GM12878 (cell line): ENCODE data around the gene SOX5. TPM values are rescaled to one million over a fixed set of nuclear protein-coding genes. Genes with fewer than 3 reads are reported as not detected.

Experiments
- ATAC-seq: fragments of 200-7000 bp; cut with Tn5 transposase; 3 replicates; pipeline ENCODE4 v1.9.1; 2020; ENCODE audit warnings: mild to moderate bottlenecking, moderate library complexity
- BruUV-seq: library from RNA; stranded (reverse); fragments of 400-500 nt; replicated peaks from 2 replicates; lab custom pipeline; 2021; lab: Mats Ljungman, UMichigan
- CTCF ChIA-PET: fragments of 300-600 bp; sonication (Branson Sonifier 250); formaldehyde crosslinking; extraction: SDS; loops from one replicate; lab custom pipeline; 2021; ENCODE audit warnings: inconsistent platforms; lab: Yijun Ruan, JAX
- POLR2A ChIA-PET: fragments of 350-600 bp; formaldehyde crosslinking; extraction: SDS; loops from one replicate; lab custom pipeline; 2021; ENCODE audit warnings: inconsistent platforms; lab: Charles Lee
- RAD21 ChIA-PET: fragments of 300-600 bp; sonication (Branson Sonifier 250); formaldehyde crosslinking; loops from one replicate; lab custom pipeline; 2023; ENCODE audit warnings: antibody characterized with exemption; ENCODE audit not compliant: unreplicated experiment; lab: Charles Lee
- SMC1A ChIA-PET: fragments of 300-600 bp; sonication (Branson Sonifier 250); formaldehyde crosslinking; loops from one replicate; lab custom pipeline; 2023; ENCODE audit not compliant: unreplicated experiment, uncharacterized antibody; lab: Charles Lee
- DNase-seq: peaks from one replicate; pipeline ENCODE4 v3.0.0-alpha.2; 2011; ENCODE audit warnings: low read depth, low spot score
- FAIRE-seq: peaks from 3 replicates; lab custom pipeline; 2011; peaks lifted over from hg19 to GRCh38; lab: Jason Lieb, UNC
- H2AFZ ChIP-seq: 2 replicates; pipeline ENCODE4 v1.6.0; 2011; ENCODE audit warnings: low read depth, low read length, control low read depth; ENCODE audit not compliant: control insufficient read depth
- H3K27ac ChIP-seq: 2 replicates; pipeline ENCODE4 v1.5.1; 2011; ENCODE audit warnings: control low read depth; ENCODE audit not compliant: control insufficient read depth, insufficient read depth
- H3K27me3 ChIP-seq, 2 experiments: replicated peaks in 1 of 2; 2 replicates each; pipeline versions ENCODE4 v1.6.0 to v1.6.1; 2011; ENCODE audit warnings: low read length in 1 of 2; ENCODE audit not compliant: control insufficient read depth in 2 of 2, insufficient read depth in 2 of 2
- H3K36me3 ChIP-seq, 2 experiments: 2 replicates each; pipeline ENCODE4 v1.5.1; 2011; ENCODE audit warnings: low read length in 1 of 2; ENCODE audit not compliant: control insufficient read depth in 2 of 2, insufficient read depth in 2 of 2
- H3K4me1 ChIP-seq: 2 replicates; pipeline ENCODE4 v1.6.1; 2011; ENCODE audit warnings: mild to moderate bottlenecking, low read length, moderate library complexity, mixed read lengths; ENCODE audit not compliant: control insufficient read depth, insufficient read depth
- H3K4me2 ChIP-seq: 2 replicates; pipeline ENCODE4 v1.6.0; 2011; ENCODE audit warnings: control low read depth; ENCODE audit not compliant: control insufficient read depth, insufficient read depth
- H3K4me3 ChIP-seq: fragments of 200-600 bp; sonication (generic); 2 replicates; pipeline ENCODE4 v1.5.1; 2016
- H3K79me2 ChIP-seq: 2 replicates; pipeline ENCODE4 v1.6.0; 2011; ENCODE audit warnings: low read length; ENCODE audit not compliant: control insufficient read depth, insufficient read depth
- H3K9ac ChIP-seq: 2 replicates; pipeline ENCODE4 v1.8.0; 2011; ENCODE audit warnings: low read length, control low read depth, mixed read lengths; ENCODE audit not compliant: control insufficient read depth, insufficient read depth
- H3K9me3 ChIP-seq: replicated peaks from 3 replicates; pipeline ENCODE4 v1.5.1; 2011; ENCODE audit warnings: mild to moderate bottlenecking, low read length; ENCODE audit not compliant: control insufficient read depth, insufficient read depth
- H4K20me1 ChIP-seq: 2 replicates; pipeline ENCODE4 v1.6.0; 2011; ENCODE audit not compliant: control insufficient read depth, insufficient read depth
- BCLAF1 ChIP-seq: fragments of 450-650 bp; IDR thresholded peaks from 2 replicates; pipeline ENCODE4 v1.6.1; 2017; ENCODE audit warnings: antibody characterized with exemption, mild to moderate bottlenecking, moderate library complexity
- CHD1 ChIP-seq: IDR thresholded peaks from 2 replicates; pipeline ENCODE4 v1.6.1; 2012; ENCODE audit warnings: low read depth, low read length, improper control_type of control experiment
- CHD2 ChIP-seq: IDR thresholded peaks from 2 replicates; pipeline ENCODE4 v1.6.1; 2011; ENCODE audit warnings: low read depth, low read length, improper control_type of control experiment, borderline replicate concordance
- E2F8 ChIP-seq: fragments of 450-650 bp; IDR thresholded peaks from 2 replicates; pipeline ENCODE4 v1.6.1; 2018; ENCODE audit warnings: mild to moderate bottlenecking, low read depth, moderate library complexity; ENCODE audit not compliant: partially characterized antibody
- HDGF ChIP-seq: fragments of 450-650 bp; IDR thresholded peaks from 2 replicates; pipeline ENCODE4 v1.6.1; 2016; ENCODE audit warnings: antibody characterized with exemption
- MEF2A ChIP-seq: IDR thresholded peaks from 2 replicates; pipeline ENCODE4 v1.6.1; 2011; ENCODE audit warnings: low read depth, mild to moderate bottlenecking, low read length, moderate library complexity; ENCODE audit not compliant: insufficient read depth
- MTA2 ChIP-seq: fragments of 450-650 bp; IDR thresholded peaks from 2 replicates; pipeline ENCODE4 v1.6.1; 2016; ENCODE audit warnings: low read depth, mild to moderate bottlenecking, moderate library complexity
- NR2C2 ChIP-seq: IDR thresholded peaks from 2 replicates; pipeline ENCODE4 v1.6.1; 2011; ENCODE audit warnings: borderline replicate concordance, low read depth; ENCODE audit not compliant: control insufficient read depth, insufficient read length
- PAX8 ChIP-seq: fragments of 450-650 bp; IDR thresholded peaks from 2 replicates; pipeline ENCODE4 v1.6.1; 2017; ENCODE audit warnings: mild to moderate bottlenecking, moderate library complexity
- POU2F2 ChIP-seq: IDR thresholded peaks from 3 replicates; pipeline ENCODE4 v1.6.1; 2011; ENCODE audit warnings: low read depth, mild to moderate bottlenecking, low read length, borderline replicate concordance
- SMAD5 ChIP-seq: IDR thresholded peaks from 2 replicates; pipeline ENCODE4 v1.6.1; 2016; ENCODE audit warnings: antibody characterized with exemption, low read depth
- SMARCA5 ChIP-seq: fragments of 450-650 bp; IDR thresholded peaks from 2 replicates; pipeline ENCODE4 v1.6.1; 2017; ENCODE audit warnings: mild to moderate bottlenecking
- SP1 ChIP-seq: IDR thresholded peaks from one replicate; pipeline ENCODE4 v1.6.1; 2011; ENCODE audit warnings: low read depth, low read length
- SREBF1 ChIP-seq: IDR thresholded peaks from 2 replicates; pipeline ENCODE4 v1.6.1; 2012; ENCODE audit warnings: mild to moderate bottlenecking, low read length
- STAT3 ChIP-seq: IDR thresholded peaks from 2 replicates; pipeline ENCODE4 v1.6.1; 2011; ENCODE audit warnings: low read depth, low read length, improper control_type of control experiment
- SUPT20H ChIP-seq: IDR thresholded peaks from 2 replicates; pipeline ENCODE4 v1.6.1; 2011; ENCODE audit warnings: low read depth, mild to moderate bottlenecking, low read length, moderate library complexity, borderline replicate concordance; ENCODE audit not compliant: control insufficient read depth
- ZBTB33 ChIP-seq: fragments of 450-650 bp; IDR thresholded peaks from 2 replicates; pipeline ENCODE4 v1.6.1; 2017; ENCODE audit warnings: mild to moderate bottlenecking
- whole genome bisulfite sequencing: methylation state at CpG from one replicate; pipeline ENCODE4 v1.1.6; 2016; ENCODE audit warnings: low lambda C conversion rate; ENCODE audit not compliant: insufficient replicate concordance, insufficient coverage; ENCODE audit errors: missing lambda C conversion rate; 5-methylcytosine and 5-hydroxymethylcytosine counted together
- in situ Hi-C: fragments of 300-500 bp; cut with MboI; formaldehyde crosslinking; loops from 9 replicates; pipeline ENCODE4 v1.14.3; 2018; ENCODE audit warnings: mixed read lengths
- intact Hi-C: fragments of 100-400 bp; cut with micrococcal nuclease; formaldehyde crosslinking; loops from one replicate; pipeline ENCODE4 v1.14.2; 2022; ENCODE audit not compliant: unreplicated experiment
- polyA plus RNA-seq, 11 experiments: library from polyadenylated mRNA; depleted of rRNA in 4 of 11; unstranded in 6 of 11; stranded (reverse) in 5 of 11; fragments of >200 nt; fragmentation: Nextera tagmentation in 4 of 11; fragmentation: Illumina TruSeq in 1 of 11; extraction: Ambion mirVana in 4 of 11; extraction: Trizol in 1 of 11; gene quantifications; 1 replicate in 1 of 11; 2 replicates in 10 of 11; pipeline versions ENCODE4 v1.2.1 to v1.2.3, GENCODE V29; 2011 to 2016; ENCODE audit warnings: inconsistent platforms in 2 of 11, missing spikeins in 2 of 11, low read depth in 1 of 11
- total RNA-seq, 4 experiments: library from RNA; depleted of rRNA in 3 of 4; stranded (reverse); fragments of >200 nt in 3 of 4; fragmentation: Illumina TruSeq in 1 of 4; extraction: Trizol in 1 of 4; gene quantifications; 2 replicates each; pipeline versions ENCODE4 v1.2.1 to v1.2.3, GENCODE V29; 2013 to 2021

The SOX5 gene
- total and polyA plus RNA-seq, 10 of the 15 experiments (the other 5 are each of a cell fraction or from before 2014, with no cell fraction given), result 0.08 to 1.0 (median 0.24) TPM

- H3K4me2 ChIP-seq, result no peak overlapping the region
- 79% methylated on average over 7 of the region's 7 CpGs for WGBS
- H3K4me3 ChIP-seq, result no peak overlapping the region
- FAIRE-seq (no peak), DNase-seq (no peak), ATAC-seq (no peak)
- intact Hi-C loops (no loop called here), in situ Hi-C loops (no loop called here)
- no peak overlapping the region for H3K27ac ChIP-seq
- no TSS peak for BruUV-seq
- H3K79me2 ChIP-seq, result no peaks in the 10 kb centered on the region
- H3K27me3 ChIP-seq, result no peaks in the 10 kb centered on the region
- ChIA-PET RAD21 (no interaction called here), SMC1A (no interaction called here), CTCF (no interaction called here), POLR2A (no interaction called here)
- H3K36me3 ChIP-seq, result no peaks in the 10 kb centered on the region
- no peak overlapping the region for H2AFZ ChIP-seq
- no peak overlapping the region for H3K9ac ChIP-seq
- no peaks in the 10 kb centered on the region for H3K9me3 ChIP-seq
- peaks cover 4% of the 10 kb centered on the region; the same call in 1 of the 2 replicates for H3K4me1 ChIP-seq
- H4K20me1 ChIP-seq, result no peaks in the 10 kb centered on the region
- TF ChIP-seq MEF2A (no peak), POU2F2 (no peak), HDGF (no peak), CHD1 (no peak), SMARCA5 (no peak), PAX8 (no peak), SMAD5 (no peak), E2F8 (no peak), SREBF1 (no peak), NR2C2 (no peak), BCLAF1 (no peak), CHD2 (no peak), MTA2 (no peak), ZBTB33 (no peak), SUPT20H (no peak), STAT3 (no peak), SP1 (no peak)
These were observed 408.9 kb downstream of the SOX5 start for GRCh38 chr12:23540572-23540971.
